Measurements from ENCODE around the gene ITFG2. TPM values are rescaled to one million over a fixed set of nuclear protein-coding genes. Genes with fewer than 3 reads are reported as not detected.
A peak's percentile ranks its signal among the peaks of the same experiment; 100 is the strongest.

The ITFG2 gene
- total and polyA plus RNA-seq, 2 experiments from 2014 or later = 17.3 to 32.6 TPM

- H3K27ac Mint-ChIP-seq = no peak overlapping the region
- H3K4me3 Mint-ChIP-seq = no peak overlapping the region
- peaks cover 9% of the 10 kb centered on the region; the same call in 1 of the 2 replicates for H4K20me1 ChIP-seq (replicated peaks; ENCODE audit: insufficient read depth)
- peaks cover 8% of the 10 kb centered on the region for H3K36me3 Mint-ChIP-seq (ENCODE audit: low read depth)
- H3K9me2 ChIP-seq (ENCODE audit: insufficient read depth) = no peaks in the 10 kb centered on the region
- 0 out of 2 replicates have a peak, but pooled peaks cover 5% of the 10 kb centered on the region for H3K36me3 ChIP-seq (ENCODE audit: insufficient read depth)
- H3K4me3 ChIP-seq = no peak overlapping the region
- H2AFZ ChIP-seq = no peak overlapping the region
- peak; percentile 89 to 91 for TF ChIP-seq CTCF (conservative IDR thresholded peaks at IDR 0.05; ENCODE audit: low read depth in 2 of 2)
- no peak for TF ChIP-seq POLR2AphosphoS5 (IDR thresholded peaks at IDR 0.05; ENCODE audit: low read depth)
- H3K4me1 Mint-ChIP-seq = peaks cover 18% of the 10 kb centered on the region
- no peaks in the 10 kb centered on the region for H3K79me2 ChIP-seq (replicated peaks; ENCODE audit: insufficient read depth)
- no peak overlapping the region for H3K4me2 ChIP-seq
- H3F3A ChIP-seq (replicated peaks; ENCODE audit: low read depth) = 0 out of 2 replicates have a peak, but pooled peaks cover 5% of the 10 kb centered on the region
- DNase-seq (ENCODE audit: low spot score) (peak; percentile 95), ATAC-seq (peak; percentile 96)
- no peaks in the 10 kb centered on the region for H3K27me3 ChIP-seq (ENCODE audit: insufficient read depth)
- peak overlapping the region; percentile 0; the same call in 1 of the 2 replicates for H3K27ac ChIP-seq (ENCODE audit: low read depth)
- H3K27me3 Mint-ChIP-seq (ENCODE audit: insufficient read depth, low read depth, poor library complexity) = peaks cover 20% of the 10 kb centered on the region
- H3K9me3 Mint-ChIP-seq = no peaks in the 10 kb centered on the region
- H3K4me1 ChIP-seq (ENCODE audit: insufficient read depth) = peaks cover 8% of the 10 kb centered on the region; the same call in 1 of the 2 replicates
Observed at GRCh38 chr12:2853626-2854025, 41.2 kb downstream of the ITFG2 start.

GRCh38 chr12:2854669-2855453 is 42.4 kb downstream of the ITFG2 start:
- peaks cover 12% of the 10 kb centered on the region; the same call in 1 of the 2 replicates for H3K36me3 ChIP-seq (ENCODE audit: insufficient read depth)
- H3K79me2 ChIP-seq (replicated peaks; ENCODE audit: insufficient read depth) = no peaks in the 10 kb centered on the region
- H3K27me3 ChIP-seq (ENCODE audit: insufficient read depth) = no peaks in the 10 kb centered on the region
- ATAC-seq (no peak), DNase-seq (ENCODE audit: low spot score) (no peak)
- Mint-ChIP-seq H3K27ac (no peak overlapping the region), H3K27me3 (ENCODE audit: insufficient read depth, low read depth, poor library complexity) (peaks cover 24% of the 10 kb centered on the region), H3K4me1 (peaks cover 18% of the 10 kb centered on the region), H3K9me3 (no peaks in the 10 kb centered on the region), H3K4me3 (no peak overlapping the region), H3K36me3 (ENCODE audit: low read depth) (peaks cover 20% of the 10 kb centered on the region)
- H2AFZ ChIP-seq = no peak overlapping the region
- H3K4me3 ChIP-seq = no peak overlapping the region
- no peaks in the 10 kb centered on the region for H3K9me2 ChIP-seq (ENCODE audit: insufficient read depth)
- peaks cover 9% of the 10 kb centered on the region; the same call in 1 of the 2 replicates for H4K20me1 ChIP-seq (replicated peaks; ENCODE audit: insufficient read depth)
- H3K4me2 ChIP-seq = no peak overlapping the region
- 0 out of 2 replicates have a peak, but pooled peaks cover 7% of the 10 kb centered on the region for H3F3A ChIP-seq (replicated peaks; ENCODE audit: low read depth)
- no peak overlapping the region for H3K27ac ChIP-seq (ENCODE audit: low read depth)
- TF ChIP-seq CTCF (conservative IDR thresholded peaks at IDR 0.05; ENCODE audit: low read depth in 2 of 2) (0 out of 4 replicates have a peak, but pooled peaks of 1 of the 2 experiments have one; percentile 14), ZNF462 (CRISPR knock-in tag; IDR thresholded peaks at IDR 0.05) (no peak), ZNF331 (CRISPR knock-in tag; IDR thresholded peaks at IDR 0.05; ENCODE audit: low read depth) (no peak)
- H3K4me1 ChIP-seq (ENCODE audit: insufficient read depth) = peaks cover 8% of the 10 kb centered on the region; the same call in 1 of the 2 replicates

Data from GM23338 (cell line).